Breast epithelium (tissue), 3 donors: ENCODE results near the gene AGAP1.

Source experiments
- POLR2A ChIP-seq: fragments of 450-650 bp; IDR thresholded peaks from one replicate; pipeline ENCODE4 v1.6.1; 2016; ENCODE audit warnings: antibody characterized with exemption, mild to moderate bottlenecking, moderate library complexity
- POLR2AphosphoS5 ChIP-seq, 3 donors: sonication (generic); formaldehyde crosslinking; IDR thresholded peaks; one replicate each; pipeline ENCODE4 v1.6.1; 2017; ENCODE audit warnings: antibody characterized with exemption in 3 of 3
- TF ChIP-seq, protein P1 (sequence below), 3 donors: fragments of 450-650 bp; IDR thresholded peaks; one replicate each; pipeline ENCODE4 v1.5.1; 2016 to 2017; ENCODE audit warnings: antibody characterized with exemption in 3 of 3, mild to moderate bottlenecking in 3 of 3, moderate library complexity in 3 of 3

DNA sequence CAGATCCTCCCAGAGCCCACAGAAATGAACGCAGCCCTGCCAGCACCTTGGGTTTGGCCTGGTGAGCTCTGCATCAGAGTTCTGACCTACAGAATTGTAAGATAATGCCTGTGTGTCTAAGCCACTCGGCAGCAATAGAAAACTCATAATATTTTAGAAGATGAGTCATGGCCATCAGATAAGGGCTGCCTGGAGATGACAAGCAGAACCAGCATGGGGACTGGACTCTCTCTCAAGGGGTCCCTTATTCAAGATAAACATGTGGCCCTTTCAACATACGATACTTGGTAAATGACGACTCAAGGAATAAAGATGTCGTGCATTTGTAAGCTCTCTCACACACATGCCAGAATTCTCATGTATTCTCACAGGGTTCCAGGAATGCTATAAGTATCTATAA lies 8.5 kb upstream of the AGAP1 start:
- TF ChIP-seq, protein P1, sequence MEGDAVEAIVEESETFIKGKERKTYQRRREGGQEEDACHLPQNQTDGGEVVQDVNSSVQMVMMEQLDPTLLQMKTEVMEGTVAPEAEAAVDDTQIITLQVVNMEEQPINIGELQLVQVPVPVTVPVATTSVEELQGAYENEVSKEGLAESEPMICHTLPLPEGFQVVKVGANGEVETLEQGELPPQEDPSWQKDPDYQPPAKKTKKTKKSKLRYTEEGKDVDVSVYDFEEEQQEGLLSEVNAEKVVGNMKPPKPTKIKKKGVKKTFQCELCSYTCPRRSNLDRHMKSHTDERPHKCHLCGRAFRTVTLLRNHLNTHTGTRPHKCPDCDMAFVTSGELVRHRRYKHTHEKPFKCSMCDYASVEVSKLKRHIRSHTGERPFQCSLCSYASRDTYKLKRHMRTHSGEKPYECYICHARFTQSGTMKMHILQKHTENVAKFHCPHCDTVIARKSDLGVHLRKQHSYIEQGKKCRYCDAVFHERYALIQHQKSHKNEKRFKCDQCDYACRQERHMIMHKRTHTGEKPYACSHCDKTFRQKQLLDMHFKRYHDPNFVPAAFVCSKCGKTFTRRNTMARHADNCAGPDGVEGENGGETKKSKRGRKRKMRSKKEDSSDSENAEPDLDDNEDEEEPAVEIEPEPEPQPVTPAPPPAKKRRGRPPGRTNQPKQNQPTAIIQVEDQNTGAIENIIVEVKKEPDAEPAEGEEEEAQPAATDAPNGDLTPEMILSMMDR (IDR thresholded peaks at IDR 0.05) = no peak
- TF ChIP-seq POLR2A (no peak), POLR2AphosphoS5 (IDR thresholded peaks at IDR 0.05) (no peak)
